ENCODE measurements around the gene ATP13A2. TPM values are rescaled to one million over a fixed set of nuclear protein-coding genes. Genes with fewer than 3 reads are reported as not detected.

ATP13A2 gene
- total and polyA plus RNA-seq, 10 donors: 13.7 to 83.9 (median 55.5) TPM

DNA sequence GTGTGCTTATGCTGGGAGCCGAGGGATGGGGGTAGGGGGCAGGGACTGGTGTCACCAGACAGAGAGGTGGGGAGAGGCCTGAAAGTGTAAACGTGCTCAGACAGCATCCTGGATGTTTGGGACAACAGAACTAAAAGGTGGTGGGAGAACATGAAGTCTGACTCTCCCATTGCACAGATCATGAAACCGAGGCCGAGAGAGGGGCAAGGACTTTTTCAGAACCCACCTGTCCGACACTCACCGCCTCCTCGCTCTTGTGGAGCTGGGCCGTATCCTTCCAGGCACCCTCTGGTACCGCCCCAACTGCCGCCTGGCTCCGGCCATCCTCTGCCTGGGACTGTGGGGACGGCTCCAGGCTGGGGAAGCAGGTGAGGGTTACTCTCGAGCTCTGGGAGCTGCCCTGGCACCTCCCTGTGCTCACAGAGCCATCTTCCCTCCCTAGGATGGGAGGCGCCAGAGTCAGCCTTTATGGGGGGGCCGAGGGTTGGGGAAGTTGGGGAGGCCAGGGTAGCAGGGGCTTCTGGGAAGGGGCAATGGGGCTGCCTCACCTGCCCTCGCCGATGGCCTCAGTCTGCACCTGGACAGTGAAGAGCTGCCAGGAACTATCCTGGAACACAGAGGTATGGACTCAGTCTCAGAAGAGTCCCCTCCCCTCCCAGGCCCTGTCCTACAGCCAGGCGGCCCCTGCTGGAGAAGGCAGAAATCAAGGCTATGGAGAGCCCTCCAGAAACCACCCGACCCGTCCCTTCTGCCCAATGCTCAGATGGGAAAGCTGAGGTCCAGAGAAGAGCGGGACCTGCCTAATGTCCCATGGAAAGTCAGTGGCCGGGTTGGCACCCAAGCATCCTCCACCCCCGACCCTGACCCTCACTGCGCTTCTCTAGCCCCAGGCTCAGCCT is 7.0 kb downstream of the ATP13A2 start:
- H3K36me3 ChIP-seq: peaks cover 0 to 76% (median 64%) of the 10 kb centered on the region in 6 donors
- H3K4me1 ChIP-seq: peaks cover 7 to 19% (median 12%) of the 10 kb centered on the region in 6 donors
- no peak overlapping the region for H3K27ac ChIP-seq

DNA sequence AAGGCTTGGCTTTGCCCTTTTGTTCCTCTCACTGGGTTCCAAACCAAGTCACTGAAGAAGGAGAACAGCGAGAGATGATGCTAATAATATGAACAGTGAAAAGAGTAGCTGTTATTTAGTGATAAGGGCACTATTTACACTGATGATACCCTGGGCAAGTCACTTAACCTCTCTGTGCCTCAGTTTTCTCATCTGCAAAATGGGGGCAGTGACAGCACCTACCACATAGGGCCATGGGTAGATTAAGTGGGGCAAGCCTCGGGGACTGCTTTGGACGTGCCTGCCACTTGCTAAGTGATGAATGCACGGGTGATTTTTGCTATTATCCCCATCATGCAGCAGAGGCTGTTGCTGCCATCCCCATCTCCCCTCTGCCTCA is 9.2 kb downstream of the ATP13A2 start:
- DNase-seq: no peak
- no peak overlapping the region for H3K4me3 ChIP-seq
- H3K4me1 ChIP-seq: no peaks in the 10 kb centered on the region
- WGBS, 5 donors: 77 to 95% (median 91%) methylated on average over 4 of the region's 4 CpGs
- intact Hi-C loops (cut with DNase I; ENCODE audit: low total_unique reads): no loop called here
- H3K27ac ChIP-seq: no peak overlapping the region
- peaks cover 0 to 98% (median 85%) of the 10 kb centered on the region in 6 donors for H3K36me3 ChIP-seq
- H3K27me3 ChIP-seq (replicated peaks in 1 of 7): no peaks in the 10 kb centered on the region
- TF ChIP-seq POLR2AphosphoS5 (IDR thresholded peaks at IDR 0.05) (no peak), POLR2A (IDR thresholded peaks at IDR 0.05) (no peak)
- TF ChIP-seq, protein P1, sequence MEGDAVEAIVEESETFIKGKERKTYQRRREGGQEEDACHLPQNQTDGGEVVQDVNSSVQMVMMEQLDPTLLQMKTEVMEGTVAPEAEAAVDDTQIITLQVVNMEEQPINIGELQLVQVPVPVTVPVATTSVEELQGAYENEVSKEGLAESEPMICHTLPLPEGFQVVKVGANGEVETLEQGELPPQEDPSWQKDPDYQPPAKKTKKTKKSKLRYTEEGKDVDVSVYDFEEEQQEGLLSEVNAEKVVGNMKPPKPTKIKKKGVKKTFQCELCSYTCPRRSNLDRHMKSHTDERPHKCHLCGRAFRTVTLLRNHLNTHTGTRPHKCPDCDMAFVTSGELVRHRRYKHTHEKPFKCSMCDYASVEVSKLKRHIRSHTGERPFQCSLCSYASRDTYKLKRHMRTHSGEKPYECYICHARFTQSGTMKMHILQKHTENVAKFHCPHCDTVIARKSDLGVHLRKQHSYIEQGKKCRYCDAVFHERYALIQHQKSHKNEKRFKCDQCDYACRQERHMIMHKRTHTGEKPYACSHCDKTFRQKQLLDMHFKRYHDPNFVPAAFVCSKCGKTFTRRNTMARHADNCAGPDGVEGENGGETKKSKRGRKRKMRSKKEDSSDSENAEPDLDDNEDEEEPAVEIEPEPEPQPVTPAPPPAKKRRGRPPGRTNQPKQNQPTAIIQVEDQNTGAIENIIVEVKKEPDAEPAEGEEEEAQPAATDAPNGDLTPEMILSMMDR (IDR thresholded peaks at IDR 0.05 in 8 of 11, conservative IDR thresholded peaks at IDR 0.05 in 3 of 11): no peak
- H3K9me3 ChIP-seq: no peaks in the 10 kb centered on the region

More for the DNA sequence above, 7.0 kb downstream of the ATP13A2 start:
- no peaks in the 10 kb centered on the region for H3K9me3 ChIP-seq
- TF ChIP-seq POLR2AphosphoS5 (IDR thresholded peaks at IDR 0.05) (no peak), POLR2A (IDR thresholded peaks at IDR 0.05) (no peak)
- TF ChIP-seq, protein P1 (IDR thresholded peaks at IDR 0.05 in 8 of 11, conservative IDR thresholded peaks at IDR 0.05 in 3 of 11): no peak
- no peak overlapping the region for H3K4me3 ChIP-seq
- H3K27me3 ChIP-seq (replicated peaks in 1 of 7): no peaks in the 10 kb centered on the region
- WGBS, 5 donors: 85 to 95% (median 94%) methylated on average over 16 to 24 of the region's 24 CpGs
- intact Hi-C loops (cut with DNase I; ENCODE audit: low total_unique reads): no loop called here
- DNase-seq: no peak

DNA sequence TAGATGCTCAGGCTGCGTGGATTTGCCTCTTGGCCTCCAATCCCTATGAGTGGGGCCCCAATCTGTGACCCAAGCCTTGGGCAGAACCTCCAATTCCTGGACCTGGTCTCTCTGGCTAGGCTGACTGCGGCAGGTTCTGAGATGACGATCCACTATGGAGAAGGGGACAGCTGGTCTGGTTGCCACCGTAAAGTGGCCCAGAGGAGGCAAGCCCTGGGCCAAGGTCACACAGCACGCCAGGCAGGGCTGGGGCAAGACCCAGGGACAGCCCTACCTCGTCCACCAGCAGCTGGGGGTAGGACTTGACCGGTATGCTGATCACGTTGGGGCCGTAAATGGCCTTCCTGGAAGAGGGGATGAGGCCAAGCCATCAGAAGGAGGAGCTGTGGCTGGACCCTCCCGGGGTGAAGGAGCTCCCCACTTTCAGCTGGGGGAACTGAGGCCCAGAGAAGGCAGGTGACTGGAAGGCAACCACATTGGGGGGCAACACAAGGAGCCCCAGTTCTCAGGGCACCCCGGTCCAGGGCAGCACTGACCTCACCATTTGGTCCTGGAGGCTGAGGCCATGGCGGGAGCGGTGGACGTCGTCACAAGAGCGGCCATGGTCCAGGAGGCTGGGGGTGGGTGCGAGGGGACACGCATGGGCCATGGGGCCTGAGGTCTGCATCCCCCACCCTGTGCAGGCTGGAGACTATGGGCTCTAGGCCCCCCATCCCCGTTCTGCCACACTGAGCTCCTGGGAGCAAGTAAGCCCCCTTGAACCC is 9.8 kb downstream of the ATP13A2 start:
- Histone ChIP-seq H3K9me3 (no peaks in the 10 kb centered on the region), H3K4me1 (no peaks in the 10 kb centered on the region), H3K27ac (no peak overlapping the region), H3K27me3 (replicated peaks in 1 of 7) (no peaks in the 10 kb centered on the region), H3K36me3 (peaks cover 0 to 100% (median 88%) of the 10 kb centered on the region in 6 donors), H3K4me3 (no peak overlapping the region)
- TF ChIP-seq POLR2AphosphoS5 (IDR thresholded peaks at IDR 0.05) (no peak), POLR2A (IDR thresholded peaks at IDR 0.05) (no peak)
- TF ChIP-seq, protein P1 (IDR thresholded peaks at IDR 0.05 in 8 of 11, conservative IDR thresholded peaks at IDR 0.05 in 3 of 11): no peak
- no peak for DNase-seq
- intact Hi-C loops (cut with DNase I; ENCODE audit: low total_unique reads): no loop called here
- 90 to 97% (median 95%) methylated on average over 15 to 19 of the region's 19 CpGs for WGBS, 5 donors

DNA sequence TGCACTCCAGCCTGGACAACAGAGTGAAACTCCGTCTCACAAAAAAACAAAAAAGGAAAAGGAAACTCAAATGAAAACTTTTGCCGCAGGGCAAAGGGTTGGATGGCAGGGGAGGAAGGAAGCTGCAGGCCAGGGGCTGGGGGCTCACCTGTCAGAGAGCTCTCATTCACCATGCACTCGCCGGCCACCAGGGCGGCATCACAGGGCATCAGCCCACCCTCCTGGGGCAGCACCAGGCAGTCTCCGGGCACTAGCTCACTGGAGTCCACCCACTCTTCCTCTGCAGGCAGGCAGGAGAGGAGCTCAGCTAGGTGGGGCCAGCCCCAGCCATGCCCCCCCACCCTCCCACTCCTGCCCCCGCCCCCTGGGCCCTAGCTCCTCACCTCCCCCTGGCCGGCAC is 11.9 kb downstream of the ATP13A2 start:
- peaks cover 0 to 100% (median 93%) of the 10 kb centered on the region in 6 donors for H3K36me3 ChIP-seq
- H3K9me3 ChIP-seq: no peaks in the 10 kb centered on the region
- no peak overlapping the region for H3K27ac ChIP-seq
- no peaks in the 10 kb centered on the region for H3K4me1 ChIP-seq
- intact Hi-C loops (cut with DNase I; ENCODE audit: low total_unique reads): no loop called here
- no peaks in the 10 kb centered on the region for H3K27me3 ChIP-seq (replicated peaks in 1 of 7)
- 83 to 92% (median 91%) methylated on average over 6 to 8 of the region's 8 CpGs for WGBS, 5 donors
- TF ChIP-seq, protein P1 (IDR thresholded peaks at IDR 0.05 in 8 of 11, conservative IDR thresholded peaks at IDR 0.05 in 3 of 11): no peak
- TF ChIP-seq POLR2AphosphoS5 (IDR thresholded peaks at IDR 0.05) (no peak), POLR2A (IDR thresholded peaks at IDR 0.05) (no peak)
- no peak overlapping the region for H3K4me3 ChIP-seq
- no peak for DNase-seq

All from spleen (tissue), 11 donors.